SK-N-SH treated with all-trans-retinoic acid at 6 μM for 48 hours (cell line): Measurements from ENCODE around the gene SLC22A16.

Experiments
- ATAC-seq: fragments of 200-7000 bp; cut with Tn5 transposase; 3 replicates; pipeline ENCODE4 v1.9.1; 2020; ENCODE audit warnings: mild to moderate bottlenecking, moderate library complexity
- ARNTL ChIP-seq: fragments of 450-650 bp; formaldehyde crosslinking; IDR thresholded peaks from 2 replicates; pipeline ENCODE4 v1.5.0; 2020; ENCODE audit warnings: low read depth, mild to moderate bottlenecking, moderate library complexity, borderline replicate concordance
- BACH2 ChIP-seq: fragments of 250-450 bp; sonication (Bioruptor Pico); IDR thresholded peaks from 2 replicates; pipeline ENCODE4 v1.9.0; 2021; ENCODE audit warnings: mild to moderate bottlenecking, borderline replicate concordance
- CSDC2 ChIP-seq: fragments of 250-450 bp; sonication (Bioruptor Pico); IDR thresholded peaks from 2 replicates; pipeline ENCODE4 v1.5.0; 2020; ENCODE audit warnings: mild to moderate bottlenecking, moderate library complexity
- ESRRG ChIP-seq: fragments of 250-450 bp; sonication (Bioruptor Pico); IDR thresholded peaks from 2 replicates; pipeline ENCODE4 v1.6.1; 2021; ENCODE audit warnings: mild to moderate bottlenecking
- GLIS3 ChIP-seq: fragments of 250-450 bp; sonication (Bioruptor Pico); IDR thresholded peaks from 2 replicates; pipeline ENCODE4 v1.5.0; 2020; ENCODE audit warnings: mild to moderate bottlenecking, moderate library complexity
- ISL1 ChIP-seq: fragments of 250-450 bp; sonication (Bioruptor Pico); IDR thresholded peaks from 2 replicates; pipeline ENCODE4 v2.1.2; 2022; ENCODE audit warnings: mild to moderate bottlenecking, moderate library complexity
- OSR1 ChIP-seq: fragments of 250-450 bp; sonication (Bioruptor Pico); IDR thresholded peaks from 2 replicates; pipeline ENCODE4 v1.8.0; 2022; ENCODE audit warnings: moderate library complexity, mild to moderate bottlenecking, inconsistent platforms
- PPARA ChIP-seq: fragments of 250-450 bp; sonication (Bioruptor Pico); IDR thresholded peaks from 2 replicates; pipeline ENCODE4 v1.5.0; 2020; ENCODE audit warnings: mild to moderate bottlenecking, borderline replicate concordance
- RARB ChIP-seq: fragments of 250-450 bp; sonication (Bioruptor Pico); IDR thresholded peaks from 2 replicates; pipeline ENCODE4 v1.8.0; 2021; ENCODE audit warnings: mild to moderate bottlenecking, moderate library complexity
- TCF4 ChIP-seq: fragments of 250-450 bp; sonication (Bioruptor Pico); IDR thresholded peaks from 2 replicates; pipeline ENCODE4 v1.8.0; 2021; ENCODE audit warnings: mild to moderate bottlenecking, moderate library complexity, borderline replicate concordance
- TOX ChIP-seq: fragments of 250-450 bp; sonication (Bioruptor Pico); IDR thresholded peaks from 2 replicates; pipeline ENCODE4 v1.8.0; 2021; ENCODE audit warnings: mild to moderate bottlenecking, moderate library complexity, borderline replicate concordance
- ZC3H10 ChIP-seq: fragments of 250-450 bp; sonication (Bioruptor Pico); IDR thresholded peaks from 2 replicates; pipeline ENCODE4 v1.5.1; 2021; ENCODE audit warnings: mild to moderate bottlenecking, moderate library complexity
- ZFP30 ChIP-seq: fragments of 450-650 bp; formaldehyde crosslinking; IDR thresholded peaks from 2 replicates; pipeline ENCODE4 v1.5.0; 2022; ENCODE audit warnings: mild to moderate bottlenecking, moderate library complexity
- ZNF565 ChIP-seq: fragments of 450-650 bp; formaldehyde crosslinking; conservative IDR thresholded peaks from 2 replicates; pipeline ENCODE4 v1.5.0; 2020; ENCODE audit warnings: low read depth, mild to moderate bottlenecking, moderate library complexity
- ZNF70 ChIP-seq: fragments of 450-650 bp; formaldehyde crosslinking; IDR thresholded peaks from 2 replicates; pipeline ENCODE4 v1.5.0; 2020; ENCODE audit warnings: mild to moderate bottlenecking, moderate library complexity
- ZNF8 ChIP-seq: fragments of 450-650 bp; formaldehyde crosslinking; IDR thresholded peaks from 2 replicates; pipeline ENCODE4 v1.5.0; 2020; ENCODE audit warnings: mild to moderate bottlenecking, moderate library complexity
- TF ChIP-seq, protein P1 (sequence below): fragments of 250-450 bp; sonication (Bioruptor Pico); IDR thresholded peaks from 2 replicates; pipeline ENCODE4 v1.8.0; 2021; ENCODE audit warnings: low read depth, mild to moderate bottlenecking, moderate library complexity, borderline replicate concordance
- TF ChIP-seq, protein P2 (sequence below): fragments of 250-450 bp; sonication (Bioruptor Pico); IDR thresholded peaks from 2 replicates; pipeline ENCODE4 v1.8.0; 2020; ENCODE audit warnings: mild to moderate bottlenecking, moderate library complexity, borderline replicate concordance
- TF ChIP-seq, protein P3 (sequence below): fragments of 250-450 bp; sonication (Bioruptor Pico); IDR thresholded peaks from 2 replicates; pipeline ENCODE4 v1.5.0; 2020; ENCODE audit warnings: mild to moderate bottlenecking, moderate library complexity
- TF ChIP-seq, protein P4 (sequence below): fragments of 250-450 bp; sonication (Bioruptor Pico); IDR thresholded peaks from 2 replicates; pipeline ENCODE4 v1.5.1; 2020; ENCODE audit warnings: low read depth, mild to moderate bottlenecking, moderate library complexity
- TF ChIP-seq, protein P5 (sequence below): fragments of 250-450 bp; sonication (Bioruptor Pico); IDR thresholded peaks from 2 replicates; pipeline ENCODE4 v1.5.1; 2021; ENCODE audit warnings: mild to moderate bottlenecking, moderate library complexity

The SLC22A16 gene

DNA sequence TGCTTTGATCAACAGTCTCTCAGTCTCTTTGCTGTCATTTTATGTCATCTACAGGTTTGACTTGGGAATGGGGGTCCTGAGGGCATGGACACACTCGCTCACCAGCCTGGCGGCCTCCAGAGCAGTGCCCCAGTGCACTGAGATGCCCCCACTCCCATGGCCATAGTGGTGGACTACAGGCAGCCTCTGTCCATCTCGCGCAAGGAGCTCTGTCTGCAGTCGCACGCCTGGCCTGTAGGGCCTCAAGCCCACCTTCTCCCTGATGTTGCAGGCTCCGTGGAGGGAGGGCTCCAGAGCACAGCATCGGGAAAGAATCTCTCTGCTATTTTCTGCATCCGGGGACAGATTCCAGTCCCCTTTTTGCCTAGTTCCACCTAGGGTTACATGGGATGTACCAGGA lies 83.7 kb downstream of the SLC22A16 start:
- TF ChIP-seq TOX (CRISPR knock-in tag) (no peak), OSR1 (CRISPR knock-in tag) (no peak), ZC3H10 (CRISPR knock-in tag) (no peak), ZFP30 (no peak), ZNF565 (CRISPR knock-in tag) (no peak), ESRRG (CRISPR knock-in tag) (no peak), ZNF8 (CRISPR knock-in tag) (no peak), PPARA (CRISPR knock-in tag) (no peak)
- TF ChIP-seq, protein P1, sequence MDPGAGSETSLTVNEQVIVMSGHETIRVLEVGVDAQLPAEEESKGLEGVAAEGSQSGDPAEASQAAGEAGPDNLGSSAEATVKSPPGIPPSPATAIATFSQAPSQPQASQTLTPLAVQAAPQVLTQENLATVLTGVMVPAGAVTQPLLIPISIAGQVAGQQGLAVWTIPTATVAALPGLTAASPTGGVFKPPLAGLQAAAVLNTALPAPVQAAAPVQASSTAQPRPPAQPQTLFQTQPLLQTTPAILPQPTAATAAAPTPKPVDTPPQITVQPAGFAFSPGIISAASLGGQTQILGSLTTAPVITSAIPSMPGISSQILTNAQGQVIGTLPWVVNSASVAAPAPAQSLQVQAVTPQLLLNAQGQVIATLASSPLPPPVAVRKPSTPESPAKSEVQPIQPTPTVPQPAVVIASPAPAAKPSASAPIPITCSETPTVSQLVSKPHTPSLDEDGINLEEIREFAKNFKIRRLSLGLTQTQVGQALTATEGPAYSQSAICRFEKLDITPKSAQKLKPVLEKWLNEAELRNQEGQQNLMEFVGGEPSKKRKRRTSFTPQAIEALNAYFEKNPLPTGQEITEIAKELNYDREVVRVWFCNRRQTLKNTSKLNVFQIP (CRISPR knock-in tag): no peak
- TF ChIP-seq, protein P2, sequence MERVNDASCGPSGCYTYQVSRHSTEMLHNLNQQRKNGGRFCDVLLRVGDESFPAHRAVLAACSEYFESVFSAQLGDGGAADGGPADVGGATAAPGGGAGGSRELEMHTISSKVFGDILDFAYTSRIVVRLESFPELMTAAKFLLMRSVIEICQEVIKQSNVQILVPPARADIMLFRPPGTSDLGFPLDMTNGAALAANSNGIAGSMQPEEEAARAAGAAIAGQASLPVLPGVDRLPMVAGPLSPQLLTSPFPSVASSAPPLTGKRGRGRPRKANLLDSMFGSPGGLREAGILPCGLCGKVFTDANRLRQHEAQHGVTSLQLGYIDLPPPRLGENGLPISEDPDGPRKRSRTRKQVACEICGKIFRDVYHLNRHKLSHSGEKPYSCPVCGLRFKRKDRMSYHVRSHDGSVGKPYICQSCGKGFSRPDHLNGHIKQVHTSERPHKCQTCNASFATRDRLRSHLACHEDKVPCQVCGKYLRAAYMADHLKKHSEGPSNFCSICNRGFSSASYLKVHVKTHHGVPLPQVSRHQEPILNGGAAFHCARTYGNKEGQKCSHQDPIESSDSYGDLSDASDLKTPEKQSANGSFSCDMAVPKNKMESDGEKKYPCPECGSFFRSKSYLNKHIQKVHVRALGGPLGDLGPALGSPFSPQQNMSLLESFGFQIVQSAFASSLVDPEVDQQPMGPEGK (CRISPR knock-in tag): no peak
- TF ChIP-seq, all 23 proteins: peak for 0
- ATAC-seq: no peak

DNA sequence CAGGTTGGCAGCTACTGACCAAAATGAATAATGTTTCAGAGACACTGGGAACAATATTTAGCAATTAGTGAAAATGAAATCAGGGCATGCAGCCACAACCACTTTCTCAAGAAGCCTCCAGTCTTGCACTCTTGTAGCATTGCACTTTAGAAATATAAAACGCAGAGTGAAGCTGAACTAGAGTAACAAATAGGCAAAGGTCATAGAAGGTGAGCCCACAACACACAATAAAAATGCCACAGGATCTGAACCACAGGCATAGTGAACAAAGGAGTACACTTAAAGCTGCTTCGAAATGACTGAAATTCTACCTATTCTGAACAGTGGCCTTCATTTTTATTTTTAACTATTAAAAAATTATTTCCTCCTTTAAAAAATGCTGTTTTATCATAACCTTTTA lies 86.0 kb downstream of the SLC22A16 start:
- ATAC-seq: no peak
- TF ChIP-seq ZFP30: no peak
- TF ChIP-seq RARB: no peak
- TF ChIP-seq, protein P3, sequence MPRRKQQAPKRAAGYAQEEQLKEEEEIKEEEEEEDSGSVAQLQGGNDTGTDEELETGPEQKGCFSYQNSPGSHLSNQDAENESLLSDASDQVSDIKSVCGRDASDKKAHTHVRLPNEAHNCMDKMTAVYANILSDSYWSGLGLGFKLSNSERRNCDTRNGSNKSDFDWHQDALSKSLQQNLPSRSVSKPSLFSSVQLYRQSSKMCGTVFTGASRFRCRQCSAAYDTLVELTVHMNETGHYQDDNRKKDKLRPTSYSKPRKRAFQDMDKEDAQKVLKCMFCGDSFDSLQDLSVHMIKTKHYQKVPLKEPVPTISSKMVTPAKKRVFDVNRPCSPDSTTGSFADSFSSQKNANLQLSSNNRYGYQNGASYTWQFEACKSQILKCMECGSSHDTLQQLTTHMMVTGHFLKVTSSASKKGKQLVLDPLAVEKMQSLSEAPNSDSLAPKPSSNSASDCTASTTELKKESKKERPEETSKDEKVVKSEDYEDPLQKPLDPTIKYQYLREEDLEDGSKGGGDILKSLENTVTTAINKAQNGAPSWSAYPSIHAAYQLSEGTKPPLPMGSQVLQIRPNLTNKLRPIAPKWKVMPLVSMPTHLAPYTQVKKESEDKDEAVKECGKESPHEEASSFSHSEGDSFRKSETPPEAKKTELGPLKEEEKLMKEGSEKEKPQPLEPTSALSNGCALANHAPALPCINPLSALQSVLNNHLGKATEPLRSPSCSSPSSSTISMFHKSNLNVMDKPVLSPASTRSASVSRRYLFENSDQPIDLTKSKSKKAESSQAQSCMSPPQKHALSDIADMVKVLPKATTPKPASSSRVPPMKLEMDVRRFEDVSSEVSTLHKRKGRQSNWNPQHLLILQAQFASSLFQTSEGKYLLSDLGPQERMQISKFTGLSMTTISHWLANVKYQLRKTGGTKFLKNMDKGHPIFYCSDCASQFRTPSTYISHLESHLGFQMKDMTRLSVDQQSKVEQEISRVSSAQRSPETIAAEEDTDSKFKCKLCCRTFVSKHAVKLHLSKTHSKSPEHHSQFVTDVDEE: no peak
- TF ChIP-seq ZNF8 (CRISPR knock-in tag): no peak
- TF ChIP-seq, protein P1 (CRISPR knock-in tag): no peak
- no peak for TF ChIP-seq CSDC2
- TF ChIP-seq, protein P4, sequence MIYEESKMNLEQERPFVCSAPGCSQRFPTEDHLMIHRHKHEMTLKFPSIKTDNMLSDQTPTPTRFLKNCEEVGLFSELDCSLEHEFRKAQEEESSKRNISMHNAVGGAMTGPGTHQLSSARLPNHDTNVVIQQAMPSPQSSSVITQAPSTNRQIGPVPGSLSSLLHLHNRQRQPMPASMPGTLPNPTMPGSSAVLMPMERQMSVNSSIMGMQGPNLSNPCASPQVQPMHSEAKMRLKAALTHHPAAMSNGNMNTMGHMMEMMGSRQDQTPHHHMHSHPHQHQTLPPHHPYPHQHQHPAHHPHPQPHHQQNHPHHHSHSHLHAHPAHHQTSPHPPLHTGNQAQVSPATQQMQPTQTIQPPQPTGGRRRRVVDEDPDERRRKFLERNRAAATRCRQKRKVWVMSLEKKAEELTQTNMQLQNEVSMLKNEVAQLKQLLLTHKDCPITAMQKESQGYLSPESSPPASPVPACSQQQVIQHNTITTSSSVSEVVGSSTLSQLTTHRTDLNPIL (CRISPR knock-in tag): no peak
- no peak for TF ChIP-seq ESRRG (CRISPR knock-in tag)
- TF ChIP-seq BACH2 (CRISPR knock-in tag): no peak
- no peak for TF ChIP-seq PPARA (CRISPR knock-in tag)
- TF ChIP-seq TOX (CRISPR knock-in tag): no peak
- no peak for TF ChIP-seq GLIS3 (CRISPR knock-in tag)
- TF ChIP-seq TCF4: no peak
- TF ChIP-seq ZNF70 (CRISPR knock-in tag): no peak
- TF ChIP-seq ARNTL (CRISPR knock-in tag): no peak
- TF ChIP-seq, protein P2 (CRISPR knock-in tag): no peak
- TF ChIP-seq, protein P5, sequence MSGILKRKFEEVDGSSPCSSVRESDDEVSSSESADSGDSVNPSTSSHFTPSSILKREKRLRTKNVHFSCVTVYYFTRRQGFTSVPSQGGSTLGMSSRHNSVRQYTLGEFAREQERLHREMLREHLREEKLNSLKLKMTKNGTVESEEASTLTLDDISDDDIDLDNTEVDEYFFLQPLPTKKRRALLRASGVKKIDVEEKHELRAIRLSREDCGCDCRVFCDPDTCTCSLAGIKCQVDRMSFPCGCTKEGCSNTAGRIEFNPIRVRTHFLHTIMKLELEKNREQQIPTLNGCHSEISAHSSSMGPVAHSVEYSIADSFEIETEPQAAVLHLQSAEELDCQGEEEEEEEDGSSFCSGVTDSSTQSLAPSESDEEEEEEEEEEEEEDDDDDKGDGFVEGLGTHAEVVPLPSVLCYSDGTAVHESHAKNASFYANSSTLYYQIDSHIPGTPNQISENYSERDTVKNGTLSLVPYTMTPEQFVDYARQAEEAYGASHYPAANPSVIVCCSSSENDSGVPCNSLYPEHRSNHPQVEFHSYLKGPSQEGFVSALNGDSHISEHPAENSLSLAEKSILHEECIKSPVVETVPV: no peak
- no peak for TF ChIP-seq OSR1 (CRISPR knock-in tag)
- TF ChIP-seq ISL1 (CRISPR knock-in tag): no peak
